IPS-11a (cell line): ENCODE results near the gene FAM177B.

ENCODE experiments used
- H3K4me3 ChIP-seq: one replicate; pipeline ENCODE4 v1.5.1; 2013; ENCODE audit warnings: low read depth, low read length, control low read depth

The FAM177B gene

DNA sequence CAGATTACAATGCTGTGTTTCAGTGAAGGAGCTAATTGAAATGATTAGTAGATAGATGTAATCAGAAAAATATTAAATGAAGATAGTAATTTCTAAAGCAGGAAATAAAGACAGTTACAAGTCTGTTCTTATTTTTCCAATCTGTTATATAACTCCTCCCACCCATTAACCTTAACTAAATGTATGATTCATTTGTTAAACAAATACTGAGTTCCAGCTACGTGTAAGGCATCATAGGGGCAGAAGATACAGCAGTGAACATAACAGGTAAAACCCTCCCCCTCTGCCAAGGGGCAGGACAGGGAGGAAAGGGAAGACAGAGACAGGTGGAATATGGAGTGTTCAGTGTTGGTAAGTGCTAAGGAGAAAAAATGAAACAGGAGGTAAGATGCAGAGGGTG, at the start of gene FAM177B:
TSS of gene FAM177B (plus strand) at position 231 of the 400 bp plus-strand sequence. CDS start 9,344 bp downstream, outside the sequence.
- no peak within 1 kb of the TSS for H3K4me3 ChIP-seq

DNA sequence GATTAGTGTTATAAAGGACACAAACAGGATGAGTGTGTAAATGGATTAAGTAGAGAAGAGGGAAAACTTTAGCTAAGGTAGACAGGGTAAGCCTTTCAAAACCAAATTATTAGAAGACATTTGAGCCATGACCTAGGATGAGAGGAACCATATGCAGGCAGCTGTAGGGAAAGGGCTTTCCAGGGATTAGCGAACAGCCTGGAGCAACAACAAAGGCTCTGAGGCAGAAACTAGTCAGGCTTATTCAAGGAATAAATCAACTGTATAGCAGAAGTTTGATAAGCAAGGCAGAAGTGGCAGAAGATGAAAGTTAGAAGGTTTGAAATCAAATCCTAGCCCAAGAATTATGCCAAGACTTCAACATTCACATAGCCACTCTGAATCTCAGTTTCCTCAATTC, 46.0 kb upstream of the FAM177B start:
- H3K4me3 ChIP-seq: no peak overlapping the region

DNA sequence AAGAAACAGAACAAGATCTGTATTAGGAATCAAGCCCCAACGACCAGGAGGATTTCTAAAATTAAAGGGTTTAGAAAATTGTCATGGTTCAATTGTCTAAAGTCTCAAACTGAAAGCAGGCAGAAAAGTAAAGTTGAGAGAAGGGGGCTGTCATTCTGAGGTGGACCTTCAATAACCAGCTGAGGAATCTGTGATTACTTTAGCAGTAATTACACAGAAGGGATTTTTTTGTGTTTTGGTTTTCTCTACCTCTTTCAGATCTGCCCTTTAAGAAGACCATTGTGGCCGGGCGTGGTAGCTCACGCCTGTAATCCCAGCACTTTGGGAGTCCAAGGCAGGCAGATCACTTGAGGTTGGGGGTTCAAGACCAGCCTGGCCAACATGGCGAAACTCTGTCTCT, 42.1 kb upstream of the FAM177B start:
- no peak overlapping the region for H3K4me3 ChIP-seq

DNA sequence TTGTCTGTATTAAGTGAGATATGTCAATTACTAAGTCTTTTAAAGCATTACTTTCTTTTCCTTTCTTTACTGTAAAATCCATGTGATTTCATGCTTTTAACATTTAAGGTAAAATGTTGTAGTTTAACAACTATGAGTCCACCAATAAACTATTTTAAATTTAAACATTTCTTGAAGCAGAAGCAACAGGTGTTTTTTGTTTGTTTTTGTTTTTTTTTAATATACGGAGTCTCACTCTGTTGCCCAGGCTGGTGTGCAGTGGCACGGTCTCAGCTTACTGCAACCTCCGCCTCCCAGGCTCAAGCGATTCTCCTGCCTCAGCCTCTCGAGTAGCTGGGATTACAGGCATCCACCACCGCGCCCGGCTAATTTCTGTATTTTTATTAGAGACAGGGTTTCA, 40.3 kb upstream of the FAM177B start:
- H3K4me3 ChIP-seq: no peak overlapping the region

DNA sequence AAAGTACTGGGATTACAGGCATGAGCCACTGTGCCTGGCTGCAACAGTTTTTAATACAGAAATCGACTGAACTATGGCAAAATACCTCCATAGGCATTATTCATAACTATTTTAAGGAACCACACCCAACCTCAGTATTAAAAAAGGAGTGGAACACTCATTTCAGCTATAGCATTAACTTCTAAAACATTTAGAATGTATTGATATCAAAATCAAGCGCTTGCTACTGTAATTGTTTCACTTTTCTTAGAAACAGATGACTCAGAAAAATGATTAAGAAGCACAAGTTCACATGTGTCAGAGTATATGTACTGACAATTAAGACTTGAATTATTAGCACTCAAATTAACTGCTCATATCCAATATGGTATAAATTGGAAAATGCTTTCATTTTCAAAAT, 39.8 kb upstream of the FAM177B start:
- no peak overlapping the region for H3K4me3 ChIP-seq

DNA sequence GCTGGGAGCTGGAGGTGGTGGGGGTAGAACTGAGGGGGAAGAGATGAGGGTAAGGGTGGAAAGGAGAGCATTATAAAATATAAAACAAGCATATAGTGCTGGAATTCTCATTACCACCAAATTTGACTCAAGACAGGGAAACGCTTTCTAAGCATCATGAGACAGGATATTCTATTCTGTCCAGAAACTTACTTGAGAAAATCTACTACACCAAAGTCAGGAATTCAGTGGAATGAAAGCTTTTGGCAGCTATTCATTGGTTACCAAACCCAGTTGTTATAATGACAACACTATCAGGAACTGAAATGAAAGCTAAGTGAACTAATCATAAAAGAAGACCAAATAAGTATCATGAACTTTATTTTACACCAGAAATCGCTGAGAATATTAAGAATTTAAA, 39.2 kb upstream of the FAM177B start:
- H3K4me3 ChIP-seq: no peak overlapping the region

DNA sequence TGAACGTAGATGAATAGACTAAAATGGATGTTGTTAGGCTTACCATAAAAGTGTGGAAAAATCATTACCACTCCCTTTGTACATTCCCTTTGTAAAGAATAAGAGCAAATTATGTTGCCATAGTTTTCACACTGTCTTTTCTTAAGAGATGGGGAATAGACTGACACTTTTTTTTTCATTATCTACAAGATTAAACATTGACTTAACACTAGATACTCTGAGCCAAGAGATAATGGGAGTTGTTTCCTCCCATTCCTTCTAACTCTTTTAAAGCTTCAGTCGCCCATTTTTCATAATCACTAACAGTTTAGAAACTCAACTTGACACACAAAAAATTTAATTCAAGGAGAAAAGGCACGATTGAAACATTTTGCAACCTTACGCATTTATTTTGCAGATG, 34.8 kb upstream of the FAM177B start:
- no peak overlapping the region for H3K4me3 ChIP-seq

DNA sequence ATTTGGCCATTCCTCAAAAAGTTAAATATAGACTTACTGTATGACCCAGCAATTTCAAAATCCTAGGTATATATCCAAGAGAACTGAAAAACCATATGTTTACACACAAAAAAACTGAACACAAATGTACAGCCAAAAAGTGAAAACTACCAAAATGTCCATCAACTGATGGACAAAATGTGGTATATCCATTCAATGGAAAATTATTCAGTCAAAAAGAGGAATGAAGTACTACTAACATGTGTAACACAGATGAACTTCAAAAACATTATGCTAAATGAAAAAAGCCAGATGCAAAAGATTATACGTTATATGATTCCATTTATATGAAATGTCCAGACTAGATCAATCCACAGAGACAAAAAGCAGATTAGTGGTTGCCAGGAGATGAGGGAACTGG, 32.7 kb upstream of the FAM177B start:
- H3K4me3 ChIP-seq: no peak overlapping the region

DNA sequence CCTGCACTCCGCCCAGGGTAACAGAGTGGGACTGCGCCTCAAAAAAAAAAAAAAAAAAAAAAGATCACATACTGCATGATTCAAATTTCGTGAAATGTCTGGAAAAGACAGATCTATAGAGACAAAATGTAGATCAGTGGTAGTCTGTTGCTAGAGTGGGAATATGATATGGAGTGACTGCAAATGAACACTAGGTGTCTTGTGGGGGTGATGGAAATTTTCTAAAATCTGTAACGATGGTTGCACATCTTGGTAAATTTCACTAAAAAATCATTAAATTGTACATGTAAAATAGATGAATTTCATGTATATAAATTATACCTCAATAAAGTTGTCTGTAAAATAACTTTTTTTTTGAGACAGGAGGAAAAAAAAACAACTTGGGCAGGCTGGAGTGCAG, 30.2 kb upstream of the FAM177B start:
- no peak overlapping the region for H3K4me3 ChIP-seq

DNA sequence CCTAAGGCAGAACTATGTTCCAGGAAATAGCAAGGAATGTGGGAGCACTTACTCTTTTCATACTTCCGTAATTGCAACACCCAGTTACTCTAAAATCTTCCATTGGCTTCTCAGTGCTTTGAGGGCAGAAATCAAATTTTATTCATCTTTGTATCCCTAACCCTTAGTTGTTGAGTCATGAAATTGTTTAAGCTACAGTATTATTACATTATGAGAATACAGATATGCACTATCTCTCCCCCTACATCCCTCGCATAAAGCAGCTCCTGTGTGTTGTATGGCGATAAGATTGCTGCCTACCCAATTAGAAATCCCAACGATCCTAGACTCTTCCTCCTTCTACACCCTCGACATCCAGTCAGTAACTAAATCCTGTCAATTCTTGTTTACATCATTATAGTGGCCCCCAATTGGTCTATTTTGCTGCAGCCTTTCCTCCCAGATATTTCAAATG, 27.3 kb upstream of the FAM177B start:
- no peak overlapping the region for H3K4me3 ChIP-seq

DNA sequence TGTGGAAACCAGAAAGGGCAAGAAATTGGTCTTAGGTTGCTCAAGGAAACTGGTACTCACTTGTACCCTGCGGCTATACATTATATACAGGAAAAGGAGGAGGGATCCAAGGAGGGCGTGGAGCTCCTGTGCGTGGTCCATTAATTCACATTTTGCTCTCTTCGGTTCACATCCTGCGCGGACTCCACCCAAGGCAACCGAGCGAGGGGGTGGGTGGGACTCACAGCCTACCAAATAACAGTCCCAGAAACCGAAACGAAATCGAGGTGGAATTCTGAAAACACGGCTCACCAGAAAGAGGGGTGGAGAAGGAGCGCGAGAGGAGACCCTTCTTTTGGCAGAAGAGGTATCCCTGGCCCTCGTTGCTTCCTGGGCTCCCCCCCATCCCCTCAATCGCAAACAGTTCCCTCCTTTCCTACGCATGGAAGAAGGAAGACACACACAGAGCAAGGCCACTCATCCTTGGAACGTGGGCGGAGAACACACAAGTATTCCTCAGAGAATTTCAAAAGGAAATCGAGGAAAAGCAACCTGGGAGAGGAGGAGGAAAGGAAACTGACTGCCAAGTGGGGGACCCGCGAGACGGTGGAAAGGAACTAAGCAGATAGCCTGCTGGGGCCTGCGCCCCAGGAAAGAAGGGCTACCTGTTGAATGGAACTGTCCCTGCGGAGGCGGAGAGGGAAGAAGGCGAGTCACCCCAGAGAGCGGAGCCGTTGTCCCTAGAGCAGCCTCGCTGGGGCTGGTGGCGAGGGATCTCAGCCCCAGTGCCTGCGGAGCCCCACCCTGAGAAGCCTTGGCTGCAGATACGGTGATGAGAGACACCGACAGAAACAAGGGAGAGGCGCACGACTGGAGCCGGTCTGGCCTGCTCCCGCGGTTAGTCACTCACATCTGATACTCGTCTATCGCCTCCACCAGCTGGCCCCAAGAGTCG, 25.4 kb upstream of the FAM177B start:
- peak overlapping the region; percentile 74 for H3K4me3 ChIP-seq

DNA sequence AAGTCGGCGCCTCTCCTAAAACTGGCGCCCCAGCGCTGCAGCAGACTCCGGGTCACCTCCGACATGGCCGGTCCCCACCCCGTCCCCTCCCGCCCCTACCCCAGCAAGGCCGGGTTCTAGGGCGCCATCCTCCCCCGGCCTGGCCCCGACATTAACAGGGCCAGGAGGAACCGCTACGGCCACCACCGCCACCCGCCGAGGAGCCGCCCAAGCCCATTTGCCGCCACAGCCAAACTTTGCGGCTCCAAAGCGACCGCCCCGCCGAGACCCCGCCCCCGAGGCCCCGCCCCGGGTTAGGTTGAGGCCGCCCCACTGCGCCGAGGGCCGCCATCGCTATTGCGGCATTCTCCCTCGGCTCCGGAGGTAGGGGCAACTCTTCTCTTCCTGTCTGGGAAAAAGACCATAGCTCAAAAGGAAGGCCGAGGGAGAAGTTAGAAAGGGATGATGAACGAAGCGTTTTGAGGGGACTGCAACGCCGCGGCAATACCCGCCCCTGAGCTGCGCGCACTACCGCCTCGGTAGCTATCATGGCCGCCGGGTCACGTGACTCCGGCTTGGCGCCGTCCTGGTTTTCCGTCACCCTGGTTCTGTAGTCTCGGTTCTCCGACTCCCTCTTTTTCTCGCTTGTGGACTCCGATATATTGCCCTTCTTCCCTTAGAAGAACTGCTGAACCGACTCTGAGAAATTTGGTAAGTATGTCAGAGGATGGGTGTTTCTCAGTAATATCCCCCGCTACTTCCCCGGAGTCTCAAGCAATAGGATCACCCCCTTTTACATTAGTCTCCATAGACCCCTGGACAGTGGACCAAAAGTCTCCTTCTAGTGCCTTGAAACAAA, 24.5 kb upstream of the FAM177B start, which contains the start of the genes AIDA and BROX:
TSS of gene AIDA (minus strand) at position 239 of the 838 bp plus-strand sequence. CDS start at position 65, 174 bp downstream.
TSS of gene BROX (plus strand) at position 312 of the 838 bp plus-strand sequence. CDS start 3,136 bp downstream, outside the sequence.
- H3K4me3 ChIP-seq: peak within 1 kb of the TSS; percentile 93

DNA sequence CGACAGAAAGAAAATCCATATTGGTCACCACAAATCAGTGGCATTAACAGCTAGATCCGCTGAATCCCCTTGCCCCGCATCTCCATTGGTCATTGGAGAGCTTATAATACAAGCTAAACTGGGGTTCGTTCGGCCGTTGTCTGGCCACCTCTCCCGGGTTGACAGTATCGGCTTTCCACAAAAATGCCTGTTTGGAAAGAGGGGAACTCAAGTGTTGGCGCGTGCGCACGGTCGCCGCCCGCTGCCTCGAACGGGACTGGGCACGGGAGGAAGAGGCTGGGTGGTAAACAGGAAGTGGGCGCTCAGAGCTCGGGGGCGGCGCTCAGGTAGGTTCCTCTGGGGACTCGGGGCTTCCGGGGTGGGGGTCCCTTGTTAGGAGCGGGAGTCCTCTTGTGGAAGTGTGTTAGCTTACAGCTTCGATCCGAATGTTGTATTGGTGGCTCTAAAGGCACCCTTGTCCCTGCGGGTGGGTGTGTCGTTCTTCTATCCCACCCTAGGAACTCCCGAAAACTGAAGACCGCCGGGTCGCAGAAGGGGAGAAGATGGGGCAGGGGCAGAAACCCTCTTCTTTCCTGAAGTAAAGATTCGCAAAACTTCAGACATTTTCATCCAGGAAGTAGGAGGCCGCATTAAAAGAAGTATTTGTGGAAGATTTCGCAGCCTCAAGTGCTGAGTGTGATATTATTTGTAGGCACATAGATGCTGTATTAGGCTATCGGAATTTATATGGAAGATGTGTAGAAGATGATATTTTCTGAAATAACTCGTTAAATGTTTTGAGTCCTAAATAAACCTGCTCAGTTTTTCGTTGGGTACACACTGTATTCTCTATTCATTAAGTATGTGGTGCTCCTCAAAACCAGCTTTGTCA, 23.7 kb upstream of the FAM177B start:
- peak overlapping the region; percentile 93 for H3K4me3 ChIP-seq

DNA sequence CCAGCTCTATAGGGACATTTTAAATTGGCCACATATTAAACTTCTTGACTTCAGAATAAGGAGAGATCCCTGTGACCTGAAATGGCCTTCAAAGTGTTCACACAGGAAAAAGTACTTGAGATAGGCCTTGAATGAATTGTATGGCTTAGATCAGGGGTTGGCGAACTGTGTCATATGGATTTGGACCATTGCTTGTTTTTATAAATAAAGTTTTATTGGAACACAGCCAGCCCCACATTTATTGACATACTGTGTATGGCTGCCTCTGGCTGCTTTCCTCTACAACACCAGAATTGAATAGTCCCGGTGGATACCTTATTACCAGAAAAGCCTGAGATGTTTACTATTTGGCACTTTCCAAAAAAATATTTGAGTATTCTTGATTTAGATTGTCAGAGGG, 20.6 kb upstream of the FAM177B start:
- H3K4me3 ChIP-seq: no peak overlapping the region

DNA sequence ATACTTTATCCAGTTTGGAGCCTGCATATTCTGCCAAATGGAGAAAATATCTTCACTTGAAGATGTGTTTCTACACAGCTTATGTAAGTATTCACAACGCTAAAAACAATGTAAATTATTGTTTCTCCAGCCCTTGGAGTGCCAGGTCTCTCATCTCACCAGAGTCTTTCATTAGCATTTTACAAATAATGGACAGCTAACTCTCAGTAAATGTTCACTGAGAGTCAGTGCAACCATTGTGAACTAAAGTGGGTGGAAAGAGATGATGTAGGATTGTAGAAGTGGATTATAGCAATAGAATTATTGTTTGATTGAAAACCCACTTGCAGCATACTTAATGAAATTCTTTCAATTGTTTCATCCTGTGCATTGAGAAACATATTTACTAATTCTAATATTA, 8.3 kb upstream of the FAM177B start:
- H3K4me3 ChIP-seq: no peak overlapping the region

DNA sequence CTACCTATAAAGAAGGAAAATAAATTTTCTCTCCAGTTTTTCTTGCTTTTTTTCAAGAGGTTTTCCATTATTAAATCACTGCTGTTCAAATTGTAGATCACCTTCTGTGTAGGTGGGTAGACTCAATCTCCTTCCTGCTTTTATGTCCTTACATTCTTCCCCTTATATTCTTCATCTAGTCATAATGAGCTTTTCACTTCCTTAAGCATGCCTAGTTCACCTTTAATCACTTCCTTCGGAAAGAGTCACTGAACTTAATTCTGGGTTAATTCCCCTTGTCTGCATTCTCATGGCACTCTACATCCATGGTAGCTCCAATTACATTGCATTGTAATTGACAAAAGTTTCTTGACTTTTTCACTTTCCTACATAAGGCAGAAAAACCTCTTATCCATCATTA, 6.1 kb upstream of the FAM177B start:
- H3K4me3 ChIP-seq: no peak overlapping the region

DNA sequence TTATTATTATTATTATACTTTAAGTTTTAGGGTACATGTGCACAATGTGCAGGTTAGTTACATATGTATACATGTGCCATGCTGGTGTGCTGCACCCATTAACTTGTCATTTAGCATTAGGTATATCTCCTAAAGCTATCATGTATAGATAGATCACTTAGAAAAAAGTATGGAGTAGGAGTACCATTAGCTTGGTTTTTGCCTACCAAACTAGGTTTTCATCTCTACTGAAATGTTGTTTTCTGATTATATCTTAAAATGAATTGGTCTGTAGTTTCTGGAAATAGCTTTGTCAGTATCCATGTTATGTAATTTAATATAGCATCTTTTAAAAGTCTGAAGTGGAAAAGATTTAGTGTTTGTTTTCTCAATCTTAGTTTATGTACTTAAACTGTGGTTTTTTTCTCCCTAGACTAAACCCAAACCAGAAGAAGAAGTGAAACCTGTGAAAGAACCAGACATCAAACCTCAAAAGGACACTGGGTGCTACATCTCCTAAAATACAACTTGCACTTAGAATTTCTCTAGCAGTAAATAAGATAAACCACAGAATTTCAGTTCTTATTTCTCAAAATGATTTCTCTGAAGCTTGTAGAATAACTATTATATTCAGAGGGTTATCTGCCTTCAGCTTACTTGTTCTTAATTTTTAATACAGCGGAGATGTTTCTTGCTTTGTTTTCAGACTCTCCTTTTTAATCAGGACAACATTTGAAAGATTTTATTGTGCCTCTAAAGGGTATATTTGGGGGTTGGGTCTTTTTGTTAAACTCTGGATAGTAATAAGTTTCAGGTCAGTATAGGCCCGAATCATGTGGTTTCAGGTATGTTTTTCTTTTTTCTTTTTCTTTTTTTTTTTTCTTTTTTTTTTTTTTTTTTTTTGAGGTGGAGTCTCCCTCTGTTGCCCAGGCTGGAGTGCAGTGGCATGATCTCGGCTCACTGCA, 4.5 kb upstream of the FAM177B start:
- H3K4me3 ChIP-seq: no peak overlapping the region

DNA sequence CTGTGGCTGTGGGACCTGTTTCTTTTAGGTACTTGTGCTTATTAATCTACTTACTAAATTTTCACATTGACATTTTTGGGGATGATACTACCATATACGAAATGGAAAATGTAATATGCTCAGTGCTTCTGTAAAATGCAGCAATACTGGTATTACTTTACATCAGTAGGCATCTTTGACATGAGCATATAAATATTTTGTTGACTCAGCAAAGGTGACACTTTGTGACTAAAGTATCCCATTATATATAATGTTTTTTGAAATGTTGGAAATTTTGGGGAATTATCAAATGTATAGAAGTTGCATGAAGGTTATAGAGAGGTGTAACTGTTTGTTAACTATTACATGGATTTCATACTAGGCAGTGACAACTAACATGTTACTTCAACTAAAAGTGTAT, 2.3 kb upstream of the FAM177B start:
- no peak overlapping the region for H3K4me3 ChIP-seq

DNA sequence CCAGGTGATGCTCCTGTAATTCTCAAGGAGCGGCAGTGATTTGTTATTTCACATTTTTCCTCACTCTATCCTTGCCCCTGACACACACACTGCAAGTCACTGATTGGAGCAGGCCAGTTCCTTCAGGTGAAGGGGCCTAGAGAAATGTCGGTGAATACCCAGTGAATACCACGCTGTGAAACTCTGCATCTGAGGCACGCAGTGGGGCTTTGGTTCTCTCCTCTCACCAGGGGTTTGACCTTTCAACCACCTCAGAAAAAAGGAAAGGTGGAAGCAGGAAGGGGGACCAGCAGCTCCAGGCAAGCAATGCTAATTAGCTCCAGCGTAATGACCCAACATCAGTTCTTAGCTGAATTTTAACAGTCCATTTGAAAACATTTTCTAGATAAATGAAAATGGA, 532 bp upstream of the FAM177B start:
- no peak overlapping the region for H3K4me3 ChIP-seq
